Activated CD4-positive, alpha-beta T cell treated with anti-CD3 and anti-CD28 coated beads, Interleukin-2, amount 10 ng/mL, durations not matched to agents 7 days and 5 days (primary cell): ENCODE results near the gene HEBP2. TPM values are rescaled to one million over a fixed set of nuclear protein-coding genes. Genes with fewer than 3 reads are reported as not detected.
A peak's percentile ranks its signal among the peaks of the same experiment; 100 is the strongest.

Source experiments
- CTCF ChIA-PET: fragments of 350-600 bp; sonication (Branson Sonifier 250); formaldehyde crosslinking; loops from one replicate; lab custom pipeline; 2021; ENCODE audit warnings: antibody characterized with exemption; lab: Charles Lee
- POLR2A ChIA-PET: fragments of 350-600 bp; sonication (Branson Sonifier 250); formaldehyde crosslinking; loops from one replicate; lab custom pipeline; 2021; ENCODE audit warnings: antibody characterized with exemption; lab: Charles Lee
- DNase-seq: peaks from one replicate; pipeline ENCODE4 v3.0.0-alpha.2; 2020
- H3K27ac Mint-ChIP-seq: one replicate; pipeline ENCODE4 v1.8.0; 2021; ENCODE audit warnings: mild to moderate bottlenecking, moderate library complexity, mixed read lengths
- H3K27me3 Mint-ChIP-seq: one replicate; pipeline ENCODE4 v1.8.0; 2021; ENCODE audit warnings: mixed read lengths
- H3K36me3 Mint-ChIP-seq: one replicate; pipeline ENCODE4 v1.8.0; 2021; ENCODE audit warnings: low read depth, mixed read lengths
- H3K4me1 Mint-ChIP-seq: one replicate; pipeline ENCODE4 v1.8.0; 2021; ENCODE audit warnings: mixed read lengths
- H3K4me3 Mint-ChIP-seq: one replicate; pipeline ENCODE4 v1.8.0; 2021; ENCODE audit warnings: mild to moderate bottlenecking, moderate library complexity, mixed read lengths
- H3K9me3 Mint-ChIP-seq: one replicate; pipeline ENCODE4 v1.8.0; 2021; ENCODE audit warnings: mixed read lengths
- microRNA-seq: library from miRNA; unstranded; fragments of <30 nt; microRNA quantifications from one replicate; pipeline ENCODE4 v1.2.0, GENCODE V29; 2021; ENCODE audit warnings: borderline microRNAs expressed, borderline replicate concordance
- total RNA-seq, 2 experiments: library from RNA; stranded (reverse); gene quantifications; one replicate each; pipeline ENCODE4 v1.2.3, GENCODE V29; 2021

The HEBP2 gene
- total RNA-seq, 2 experiments from 2014 or later, result 9.2 to 11.7 TPM

- peak; percentile 72 for DNase-seq
- Mint-ChIP-seq H3K27ac (peak overlapping the region; percentile 93), H3K27me3 (peaks cover 2% of the 10 kb centered on the region), H3K4me1 (peaks cover 30% of the 10 kb centered on the region), H3K36me3 (no peaks in the 10 kb centered on the region), H3K9me3 (no peaks in the 10 kb centered on the region), H3K4me3 (peak overlapping the region; percentile 50)
- ChIA-PET CTCF (interaction anchor here (0.6 to 1.9 kb wide), 4 partner anchors 10 to 172 kb away, joined by 3 to 5 read pairs (median 3); no protein-coding TSS in a partner anchor), POLR2A (interaction anchor here (0.6 kb wide), 1 partner anchor 176 kb away, joined by 3 read pairs; no protein-coding TSS in a partner anchor)
Observed at GRCh38 chr6:138454981-138455706, 51.1 kb downstream of the HEBP2 start.

GRCh38 chr6:138455746-138456400 lies 51.9 kb downstream of the HEBP2 start:
- DNase-seq, result peak; percentile 42
- peaks cover 30% of the 10 kb centered on the region for H3K4me1 Mint-ChIP-seq
- peak overlapping the region; percentile 50 for H3K4me3 Mint-ChIP-seq
- H3K27ac Mint-ChIP-seq, result peak overlapping the region; percentile 93
- ChIA-PET CTCF (interaction anchor here (0.6 to 1.9 kb wide), 3 partner anchors 12 to 173 kb away, joined by 3 to 5 read pairs (median 3); no protein-coding TSS in a partner anchor), POLR2A (interaction anchor here (0.6 kb wide), 1 partner anchor 177 kb away, joined by 3 read pairs; no protein-coding TSS in a partner anchor)
- no peaks in the 10 kb centered on the region for H3K36me3 Mint-ChIP-seq
- no peaks in the 10 kb centered on the region for H3K9me3 Mint-ChIP-seq
- H3K27me3 Mint-ChIP-seq, result peaks cover 2% of the 10 kb centered on the region

GRCh38 chr6:138456401-138456790 lies 52.4 kb downstream of the HEBP2 start:
- H3K36me3 Mint-ChIP-seq, result no peaks in the 10 kb centered on the region
- ChIA-PET POLR2A (no interaction called here), CTCF (interaction anchor here (1.2 to 1.9 kb wide), 2 partner anchors 11 to 15 kb away, joined by 3 to 5 read pairs; no protein-coding TSS in a partner anchor)
- peaks cover 30% of the 10 kb centered on the region for H3K4me1 Mint-ChIP-seq
- H3K4me3 Mint-ChIP-seq, result peak overlapping the region; percentile 50
- DNase-seq, result no peak
- peak overlapping the region; percentile 93 for H3K27ac Mint-ChIP-seq
- no peaks in the 10 kb centered on the region for H3K27me3 Mint-ChIP-seq
- H3K9me3 Mint-ChIP-seq, result no peaks in the 10 kb centered on the region

GRCh38 chr6:138461647-138462046 lies 57.6 kb downstream of the HEBP2 start:
- H3K4me3 Mint-ChIP-seq, result no peak overlapping the region
- peaks cover 13% of the 10 kb centered on the region for H3K4me1 Mint-ChIP-seq
- no peaks in the 10 kb centered on the region for H3K36me3 Mint-ChIP-seq
- ChIA-PET POLR2A (no interaction called here), CTCF (no interaction called here)
- no peak for DNase-seq
- no peaks in the 10 kb centered on the region for H3K27me3 Mint-ChIP-seq
- no peak overlapping the region for H3K27ac Mint-ChIP-seq
- peaks cover 3% of the 10 kb centered on the region for H3K9me3 Mint-ChIP-seq

- no peaks in the 10 kb centered on the region for H3K27me3 Mint-ChIP-seq
- ChIA-PET POLR2A (no interaction called here), CTCF (no interaction called here)
- H3K4me3 Mint-ChIP-seq, result no peak overlapping the region
- peaks cover 3% of the 10 kb centered on the region for H3K9me3 Mint-ChIP-seq
- no peaks in the 10 kb centered on the region for H3K36me3 Mint-ChIP-seq
- no peak for DNase-seq
- H3K27ac Mint-ChIP-seq, result no peak overlapping the region
- H3K4me1 Mint-ChIP-seq, result peaks cover 5% of the 10 kb centered on the region
Observed at GRCh38 chr6:138464085-138464484, 60.1 kb downstream of the HEBP2 start.

GRCh38 chr6:138465007-138465645 lies 61.1 kb downstream of the HEBP2 start:
- CTCF ChIA-PET, result interaction anchor here (0.6 kb wide), 1 partner anchor 181 kb away, joined by 5 read pairs; no protein-coding TSS in a partner anchor
- Mint-ChIP-seq H3K27me3 (peaks cover 3% of the 10 kb centered on the region), H3K9me3 (peaks cover 3% of the 10 kb centered on the region), H3K4me3 (no peak overlapping the region), H3K36me3 (no peaks in the 10 kb centered on the region), H3K27ac (no peak overlapping the region), H3K4me1 (peaks cover 5% of the 10 kb centered on the region)
- POLR2A ChIA-PET, result no interaction called here
- no peak for DNase-seq

DNA sequence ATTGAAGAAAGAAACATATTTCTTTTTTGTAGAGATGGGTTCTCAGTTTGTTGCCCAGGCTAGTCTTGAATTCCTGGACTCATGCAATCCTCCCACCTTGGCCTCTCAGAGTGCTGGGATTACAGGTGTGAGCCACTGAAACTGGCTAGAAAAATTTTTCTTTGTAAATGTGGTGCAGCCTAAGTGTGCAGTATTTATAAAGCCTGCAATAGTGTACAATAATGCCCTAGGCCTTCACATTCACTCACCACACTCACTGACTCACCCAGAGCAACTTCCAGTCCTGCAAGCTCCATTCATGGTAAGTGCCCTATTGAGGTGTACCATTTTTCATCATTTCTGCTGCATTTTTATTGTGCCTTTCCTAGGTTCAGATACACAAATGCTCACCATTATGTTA lies 63.9 kb downstream of the HEBP2 start:
- H3K4me1 Mint-ChIP-seq, result peaks cover 5% of the 10 kb centered on the region
- no peaks in the 10 kb centered on the region for H3K9me3 Mint-ChIP-seq
- H3K36me3 Mint-ChIP-seq, result no peaks in the 10 kb centered on the region
- peaks cover 3% of the 10 kb centered on the region for H3K27me3 Mint-ChIP-seq
- H3K27ac Mint-ChIP-seq, result no peak overlapping the region
- DNase-seq, result no peak
- H3K4me3 Mint-ChIP-seq, result no peak overlapping the region
- ChIA-PET POLR2A (no interaction called here), CTCF (interaction anchor here (1.6 to 2.3 kb wide), 2 partner anchors 12 to 30 kb away, joined by 5 read pairs; no protein-coding TSS in a partner anchor)

DNA sequence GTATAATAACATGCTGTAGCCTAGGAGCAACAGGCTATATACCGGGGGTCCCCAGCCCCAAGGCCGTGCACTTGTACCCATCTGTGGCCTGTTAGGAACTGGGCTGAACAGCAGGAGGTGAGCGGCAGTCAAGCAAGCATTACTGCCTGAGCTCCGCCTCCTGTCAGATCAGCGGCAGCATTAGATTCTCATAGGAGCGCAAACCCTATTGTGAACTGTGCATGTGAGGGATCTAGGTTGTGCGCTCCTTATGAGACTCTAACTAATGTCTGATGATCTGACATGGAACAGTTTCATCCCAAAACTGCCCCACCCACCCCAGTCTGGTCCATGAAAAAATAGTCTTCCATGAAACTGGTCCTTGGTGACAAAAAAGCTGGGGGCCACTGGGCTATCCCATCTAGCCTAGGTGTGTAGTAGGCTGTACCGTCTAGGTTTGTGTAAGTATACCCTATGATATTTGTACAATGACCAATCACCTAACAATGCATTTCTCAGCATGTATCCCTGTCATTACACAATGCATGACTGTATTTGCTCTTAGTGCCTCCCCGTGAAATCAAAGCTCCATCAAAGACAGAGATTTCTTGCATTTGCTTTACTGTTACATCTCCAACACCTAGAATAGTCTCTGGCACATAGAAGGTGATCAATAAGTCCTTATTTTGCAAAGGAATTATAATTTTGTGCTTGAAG lies 64.4 kb downstream of the HEBP2 start:
- Mint-ChIP-seq H3K27me3 (peaks cover 3% of the 10 kb centered on the region), H3K36me3 (no peaks in the 10 kb centered on the region), H3K9me3 (no peaks in the 10 kb centered on the region), H3K27ac (no peak overlapping the region), H3K4me3 (no peak overlapping the region), H3K4me1 (peaks cover 5% of the 10 kb centered on the region)
- ChIA-PET POLR2A (no interaction called here), CTCF (interaction anchor here (1.6 to 2.3 kb wide), 2 partner anchors 13 to 29 kb away, joined by 5 read pairs; no protein-coding TSS in a partner anchor)
- no peak for DNase-seq

Small RNA genes within 50 kb of the gene (microRNA-seq; reads per million reads assigned to microRNA genes)
- not detected for gene MIR3145

Other genes with a start within 250 kb of the HEBP2 start
- gene ARFGEF3, start 242.3 kb upstream of the HEBP2 start, total RNA-seq, result under 1 TPM; 0.05 to 0.06 TPM
- gene PBOV1, start 185.7 kb upstream of the HEBP2 start, total RNA-seq, result not detected
- not detected for gene SMIM28, start 26.3 kb upstream of the HEBP2 start, total RNA-seq
- gene NHSL1, start 95.3 kb downstream of the HEBP2 start, total RNA-seq, result under 1 TPM; 0.22 to 0.54 TPM